HG02943 (cell line): ENCODE data around the gene EFCAB7.

Experiments
- ATAC-seq: cut with Tn5 transposase; IDR thresholded peaks from one replicate; pipeline ENCODE4 v1.9.1; 2021; ENCODE audit warnings: mild to moderate bottlenecking, low read depth, moderate library complexity; ENCODE audit not compliant: unreplicated experiment

Gene EFCAB7

DNA sequence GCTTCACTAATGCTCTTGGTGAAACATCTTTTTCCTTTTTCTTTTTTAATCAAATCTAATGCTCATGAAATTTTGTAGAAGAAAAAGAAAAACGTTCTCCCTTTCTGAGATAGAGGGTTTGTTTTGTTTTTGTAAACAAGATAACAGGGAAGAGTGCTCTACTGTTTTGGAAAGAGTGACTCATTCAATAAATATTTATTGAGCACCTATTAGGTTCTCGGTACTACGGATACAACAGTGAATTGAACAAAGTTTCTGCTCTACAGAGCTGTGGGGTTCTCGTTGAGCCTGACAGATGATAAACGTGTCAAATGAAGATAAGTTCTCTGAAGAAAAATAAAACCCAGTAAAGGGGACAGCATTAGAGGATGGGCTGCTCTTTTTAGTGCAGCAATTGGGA, 76.9 kb downstream of the EFCAB7 start:
- no peak for ATAC-seq

DNA sequence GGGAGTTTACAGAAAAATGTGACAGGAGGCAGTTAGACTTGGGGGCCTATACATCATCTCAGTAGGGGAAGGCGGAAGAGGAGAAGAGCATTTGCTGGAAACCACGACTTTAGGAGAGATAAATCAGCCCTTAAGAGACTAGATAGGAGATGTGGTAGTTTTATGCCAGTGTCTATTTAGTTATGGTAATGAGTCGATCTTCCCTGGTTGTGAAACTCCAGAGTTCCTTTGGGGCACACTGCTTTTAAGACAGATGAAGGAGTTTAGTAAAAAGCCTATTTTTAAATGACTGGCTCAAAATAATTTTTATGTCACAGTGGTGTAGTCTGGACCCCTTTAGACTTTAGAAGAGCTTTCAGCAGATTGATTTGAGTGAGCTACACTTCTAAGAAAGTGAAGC, 77.7 kb downstream of the EFCAB7 start:
- ATAC-seq, result no peak

- no peak for ATAC-seq
These were observed 78.1 kb downstream of the EFCAB7 start for GRCh38 chr1:63601463-63601862.

- ATAC-seq, result no peak
These were observed 78.6 kb downstream of the EFCAB7 start for GRCh38 chr1:63601912-63602311.

- ATAC-seq, result no peak
These were observed 79.3 kb downstream of the EFCAB7 start for GRCh38 chr1:63602629-63603028.

GRCh38 chr1:63603810-63604209, 80.5 kb downstream of the EFCAB7 start:
- ATAC-seq, result no peak

- no peak for ATAC-seq
These were observed 84.0 kb downstream of the EFCAB7 start for GRCh38 chr1:63607322-63607721.

DNA sequence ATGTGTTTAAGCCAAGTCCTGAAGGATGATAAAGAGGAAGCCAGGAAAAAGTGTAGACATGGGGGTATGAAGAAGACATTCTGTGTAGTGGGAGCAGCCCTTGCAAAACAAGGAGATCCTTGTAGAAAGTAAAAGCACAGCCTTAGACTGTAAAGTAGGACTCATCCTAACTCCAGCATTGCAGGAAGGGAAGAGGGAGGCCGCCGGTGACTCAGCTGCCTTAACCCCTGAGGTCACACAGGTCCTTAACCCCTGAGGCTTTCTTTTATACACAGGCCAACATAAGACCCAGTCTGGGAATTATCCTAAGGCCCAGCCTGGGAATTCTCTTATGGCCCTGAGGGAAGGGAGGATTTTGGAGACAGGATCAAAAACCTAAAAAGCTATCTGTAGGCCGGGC, 87.9 kb downstream of the EFCAB7 start:
- ATAC-seq, result no peak

DNA sequence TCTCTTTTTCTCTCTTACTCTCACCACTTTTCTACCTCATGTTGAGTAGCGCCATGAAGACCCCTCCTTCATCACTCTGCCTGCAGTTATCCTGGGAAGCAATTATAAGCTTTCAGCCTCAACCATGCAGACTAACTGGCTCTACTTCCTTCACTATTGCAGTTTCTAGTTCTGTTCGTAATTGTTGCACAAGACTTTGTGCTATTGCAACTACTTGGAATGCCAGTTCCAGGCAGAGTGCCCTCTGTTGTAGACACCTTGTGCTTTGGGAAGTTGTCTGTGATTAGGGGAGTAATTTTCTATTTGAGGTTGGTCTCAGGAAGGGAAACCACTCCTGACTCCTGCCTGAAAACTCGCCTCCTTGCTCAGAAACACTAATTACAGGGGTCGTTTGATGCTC, 89.2 kb downstream of the EFCAB7 start:
- no peak for ATAC-seq

DNA sequence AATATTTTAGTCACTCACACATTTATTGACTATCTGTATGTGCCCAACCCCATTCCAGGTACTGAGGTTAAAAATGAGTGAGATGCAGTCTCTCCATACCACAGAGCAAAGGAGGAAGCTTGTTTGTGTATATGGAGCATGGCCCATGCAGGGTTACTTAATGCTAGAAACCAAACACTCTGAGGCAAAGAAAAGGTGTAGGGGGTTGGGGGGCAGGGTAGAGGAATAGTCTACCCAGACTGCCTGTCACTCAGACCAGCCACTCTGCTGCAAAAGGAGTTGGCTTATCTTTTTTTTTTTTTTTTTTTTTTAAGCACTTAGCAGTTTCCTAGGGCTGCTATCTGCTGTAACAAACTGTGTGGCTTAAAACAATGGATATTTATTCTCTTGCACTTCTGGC, 89.6 kb downstream of the EFCAB7 start:
- ATAC-seq, result no peak

- no peak for ATAC-seq
These were observed 92.6 kb downstream of the EFCAB7 start for GRCh38 chr1:63615768-63616420.

- ATAC-seq, result no peak
These were observed 94.1 kb downstream of the EFCAB7 start for GRCh38 chr1:63617450-63617849.

GRCh38 chr1:63618011-63618410, 94.7 kb downstream of the EFCAB7 start:
- ATAC-seq, result no peak

DNA sequence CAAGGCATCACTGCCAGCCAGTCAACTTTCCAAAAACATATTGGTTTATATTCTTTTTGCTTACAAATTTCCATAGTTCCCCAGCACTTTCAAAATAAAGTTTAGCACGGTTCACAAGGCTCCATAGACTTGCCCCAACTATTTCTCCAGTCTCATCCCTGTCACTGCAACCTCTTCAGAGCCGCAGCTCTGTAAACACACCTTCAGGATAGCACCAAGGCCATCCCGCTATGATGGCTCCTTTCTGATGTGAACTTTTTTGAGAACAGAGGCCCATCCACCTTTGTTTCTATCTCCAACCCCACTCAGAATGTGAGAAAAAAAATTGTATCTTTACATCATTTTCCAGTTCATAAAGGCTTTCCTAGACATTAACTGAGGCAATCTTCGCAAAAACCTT, 96.2 kb downstream of the EFCAB7 start:
- ATAC-seq, result no peak

DNA sequence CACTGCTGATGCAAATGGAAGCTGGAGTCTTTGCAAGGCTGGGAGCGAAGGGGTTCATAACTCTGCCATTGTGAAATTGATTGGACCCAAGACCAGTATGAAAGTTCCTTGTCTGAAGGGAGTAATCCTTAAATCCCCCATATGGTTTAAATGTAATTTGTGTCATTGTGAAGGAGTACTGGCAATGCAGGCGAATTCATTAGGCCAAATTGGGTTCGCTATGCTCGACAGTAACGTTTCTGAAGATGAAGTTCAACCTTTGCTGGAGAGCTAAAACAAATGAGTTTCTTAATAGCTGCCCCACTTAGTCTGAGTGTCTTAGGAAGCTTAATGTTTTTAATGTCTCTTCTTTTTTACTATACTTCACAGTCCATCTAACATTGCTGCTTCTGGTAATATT, 97.3 kb downstream of the EFCAB7 start:
- ATAC-seq, result no peak

GRCh38 chr1:63621075-63621474, 97.8 kb downstream of the EFCAB7 start:
- ATAC-seq, result no peak

DNA sequence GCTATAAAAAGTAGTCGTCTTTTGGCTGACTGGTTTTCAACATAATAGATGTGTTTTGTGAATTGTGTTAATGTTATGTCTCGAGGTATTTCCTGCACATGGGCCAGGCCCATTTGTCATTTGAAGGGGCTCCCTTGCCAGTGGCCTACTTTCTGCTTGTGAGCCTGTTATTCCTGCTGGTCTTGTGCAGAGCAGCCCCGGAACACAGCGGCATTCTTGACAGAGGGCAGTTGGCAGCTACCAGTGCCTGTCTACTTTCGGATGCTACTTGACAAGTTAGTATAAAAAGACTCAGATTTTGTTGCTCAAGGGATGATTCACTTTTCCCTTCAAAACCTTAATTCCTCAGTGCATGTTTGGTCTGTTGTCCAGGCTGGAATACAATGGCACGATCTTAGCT, 98.4 kb downstream of the EFCAB7 start:
- no peak for ATAC-seq
